ENCODE measurements around the gene ZNF783. TPM values are rescaled to one million over a fixed set of nuclear protein-coding genes. Genes with fewer than 3 reads are reported as not detected.

ZNF783 gene
- total and polyA plus RNA-seq, 2 of the 8 experiments (the other 6 are each of a cell fraction or from before 2014, with no cell fraction given) = 7.3 to 8.2 TPM

DNA sequence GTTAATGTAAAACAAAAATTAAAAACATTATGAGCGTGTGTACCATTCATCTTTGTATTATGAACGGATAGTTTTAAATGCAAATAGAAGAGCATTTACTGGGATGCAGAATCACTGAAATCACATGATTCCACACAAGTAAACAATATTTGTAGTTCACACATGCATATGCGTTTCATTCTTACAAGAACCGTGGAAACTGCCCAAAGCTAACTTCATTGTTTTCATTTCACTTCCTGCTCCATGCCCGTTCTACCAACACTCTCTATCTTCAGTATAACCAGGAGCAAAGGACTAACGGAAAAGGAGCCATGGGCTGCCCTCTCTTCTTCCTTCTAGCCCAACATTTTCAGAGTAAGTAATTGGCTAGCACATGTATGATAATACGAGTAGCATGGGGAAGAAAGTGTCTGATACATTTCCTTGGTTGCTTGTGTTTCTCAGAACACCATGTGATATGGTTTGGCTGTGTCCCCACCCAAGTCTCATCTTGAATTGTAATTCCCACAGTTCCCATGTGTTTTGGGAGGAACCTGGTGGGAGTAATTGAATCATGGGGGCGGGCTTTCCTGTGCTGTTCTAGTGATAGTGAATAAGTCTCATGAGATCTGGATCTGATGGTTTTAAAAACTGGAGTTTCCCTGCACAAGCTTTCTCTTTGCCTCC lies 38.8 kb downstream of the ZNF783 start:
- H2BK20ac ChIP-seq (ENCODE audit: low read length) = no peak overlapping the region
- POLR2A ChIA-PET (ENCODE audit: partially characterized antibody) = no interaction called here
- WGBS, 2 experiments (ENCODE audit: extremely low coverage in 1 of 2, insufficient coverage in 1 of 2, insufficient read length in 1 of 2, insufficient replicate concordance in 2 of 2, low coverage in 1 of 2, low lambda C conversion rate in 2 of 2, missing lambda C conversion rate in 1 of 2) = 90% methylated on average over 8 of the region's 8 CpGs; no CpG with 5 or more reads in 1 of the 2 experiments

More for the DNA sequence above, 38.8 kb downstream of the ZNF783 start:
- CTCF ChIA-PET (ENCODE audit: partially characterized antibody) = interaction anchor here (0.9 to 1.7 kb wide), 6 partner anchors 9 to 107 kb away, joined by 3 to 7 read pairs (median 3); no protein-coding TSS in a partner anchor
- Histone ChIP-seq H3K27me3 (replicated peaks in 1 of 4; ENCODE audit: control insufficient read depth in 3 of 4, extremely low read depth in 1 of 4, insufficient read depth in 3 of 4, low read length in 3 of 4) (no peaks in the 10 kb centered on the region), H3K14ac (ENCODE audit: insufficient read length) (no peak overlapping the region), H3K27ac (ENCODE audit: low read depth, low read length) (no peak overlapping the region), H3K9me3 (ENCODE audit: insufficient read depth in 2 of 2, low read depth in 1 of 2, low read length in 1 of 2) (peaks cover 0 to 6% of the 10 kb centered on the region in 2 experiments; a peak in 1 of 4 replicates), H3K56ac (replicated peaks; ENCODE audit: insufficient read length, low read depth, low read length) (no peak overlapping the region), H3K36me3 (ENCODE audit: control insufficient read depth in 2 of 4, insufficient read depth in 4 of 4, low read length in 3 of 4) (no peaks in the 10 kb centered on the region), H2BK15ac (ENCODE audit: low read length) (no peak overlapping the region), H2BK5ac (ENCODE audit: low read depth, low read length) (no peak overlapping the region), H3K4me1 (replicated peaks in 1 of 4; ENCODE audit: control insufficient read depth in 3 of 4, insufficient read depth in 4 of 4, low read length in 3 of 4) (0 out of 7 replicates have a peak, but pooled peaks cover 0 to 4% (median 0%) of the 10 kb centered on the region in 4 experiments), H4K8ac (ENCODE audit: extremely low read depth, insufficient read depth, low read length) (no peak overlapping the region), H2AK5ac (ENCODE audit: low read depth, low read length) (no peak overlapping the region), H3K18ac (ENCODE audit: extremely low read depth, low read length) (no peak overlapping the region), H2AFZ (ENCODE audit: low read length) (0 out of 2 replicates have a peak overlapping the region, but pooled peaks have one; percentile 20), H3K79me1 (ENCODE audit: low read depth, low read length) (no peaks in the 10 kb centered on the region), H3K23ac (ENCODE audit: insufficient read length) (no peak overlapping the region), H4K91ac (replicated peaks; ENCODE audit: insufficient read length, low read length) (no peak overlapping the region), H3K9ac (replicated peaks in 1 of 4; ENCODE audit: extremely low read depth in 1 of 4, low read depth in 3 of 4, low read length in 3 of 4) (no peak overlapping the region), H3K79me2 (ENCODE audit: control insufficient read depth in 1 of 2, insufficient read depth in 2 of 2, low read length in 2 of 2) (no peaks in the 10 kb centered on the region), H2BK120ac (replicated peaks; ENCODE audit: low read depth, low read length) (no peak overlapping the region), H3K4ac (replicated peaks; ENCODE audit: insufficient read length, low read depth, low read length) (no peak overlapping the region), H2BK12ac (ENCODE audit: low read depth, low read length) (no peak overlapping the region), H3K4me2 (ENCODE audit: insufficient read depth in 1 of 2, low read depth in 2 of 2, low read length in 2 of 2) (no peak overlapping the region), H4K5ac (ENCODE audit: insufficient read length, low read depth, low read length) (no peak overlapping the region), H3K23me2 (ENCODE audit: low read depth, low read length) (no peaks in the 10 kb centered on the region), H3K4me3 (ENCODE audit: extremely low read depth in 1 of 4, insufficient read depth in 2 of 4, low read depth in 3 of 4, low read length in 4 of 4) (no peak overlapping the region), H4K20me1 (replicated peaks in 1 of 2; ENCODE audit: control insufficient read depth in 1 of 2, insufficient read depth in 2 of 2, low read length in 2 of 2) (no peaks in the 10 kb centered on the region)
- FAIRE-seq (no peak), DNase-seq (ENCODE audit: low read depth in 1 of 2, low spot score in 2 of 2) (peak in 1 of 2 experiments; percentile 16)
- TF ChIP-seq RNF2 (IDR thresholded peaks at IDR 0.05; ENCODE audit: borderline replicate concordance, low read depth, low read length, missing control alignments, poor library complexity, severe bottlenecking) (no peak), E2F6 (IDR thresholded peaks at IDR 0.05) (no peak)

All from H1 (cell line).